HG03066 (cell line): ENCODE measurements around the gene LIN54.
A peak's percentile ranks its signal among the peaks of the same experiment; 100 is the strongest.
"Not testable (repeated sequence)": the region's sequence is repeated elsewhere in the genome, so short reads cannot be mapped to it uniquely, and the experiment has no call there.

Experiments
- ATAC-seq: cut with Tn5 transposase; IDR thresholded peaks from one replicate; pipeline ENCODE4 v1.9.1; 2021; ENCODE audit warnings: low read depth; ENCODE audit not compliant: unreplicated experiment

LIN54 gene

GRCh38 chr4:83010522-83011318 lies at the start of gene LIN54:
LIN54 (minus strand) TSS chr4:83010823; CDS start chr4:82984844, 25,979 bp downstream.
- peak; percentile 42 for ATAC-seq

- no peak for ATAC-seq
Observed at GRCh38 chr4:83054928-83055327, 44.3 kb upstream of the LIN54 start.

- ATAC-seq = not testable (repeated sequence)
Observed at GRCh38 chr4:83048781-83049180, 38.2 kb upstream of the LIN54 start.

GRCh38 chr4:83046693-83047473 lies 36.3 kb upstream of the LIN54 start:
- ATAC-seq = no peak

GRCh38 chr4:83043801-83044407 lies 33.3 kb upstream of the LIN54 start:
- ATAC-seq = no peak

GRCh38 chr4:83043157-83043556 lies 32.5 kb upstream of the LIN54 start:
- ATAC-seq = not testable (repeated sequence)

GRCh38 chr4:83040269-83040668 lies 29.6 kb upstream of the LIN54 start:
- ATAC-seq = no peak

GRCh38 chr4:83036991-83037665 lies 26.5 kb upstream of the LIN54 start:
- no peak for ATAC-seq

GRCh38 chr4:83034630-83035494 lies 24.2 kb upstream of the LIN54 start, which contains the start of gene COPS4:
COPS4 (plus strand) TSS chr4:83035183; CDS start chr4:83035225, 42 bp downstream.
- ATAC-seq = peak; percentile 98

GRCh38 chr4:83029688-83030087 lies 19.1 kb upstream of the LIN54 start:
- no peak for ATAC-seq

GRCh38 chr4:83028976-83029375 lies 18.4 kb upstream of the LIN54 start:
- no peak for ATAC-seq

GRCh38 chr4:83025563-83025962 lies 14.9 kb upstream of the LIN54 start:
- ATAC-seq = no peak

- ATAC-seq = no peak
Observed at GRCh38 chr4:83024233-83024632, 13.6 kb upstream of the LIN54 start.

- ATAC-seq = not testable (repeated sequence)
Observed at GRCh38 chr4:83023599-83023998, 13.0 kb upstream of the LIN54 start.

GRCh38 chr4:83022724-83023450 lies 12.3 kb upstream of the LIN54 start:
- ATAC-seq = no peak

GRCh38 chr4:83019794-83020494 lies 9.3 kb upstream of the LIN54 start:
- peak; percentile 66 for ATAC-seq

- ATAC-seq = no peak
Observed at GRCh38 chr4:83013902-83014301, 3.3 kb upstream of the LIN54 start.

- no peak for ATAC-seq
Observed at GRCh38 chr4:83013420-83013867, 2.8 kb upstream of the LIN54 start.
